ENCODE data around the gene LLGL1. TPM values are rescaled to one million over a fixed set of nuclear protein-coding genes. Genes with fewer than 3 reads are reported as not detected.

LLGL1 gene
- polyA plus RNA-seq, 1 donor from 2014 or later, result 0.40 TPM

GRCh38 chr17:18230288-18231141 lies 5.1 kb downstream of the LLGL1 start:
- H3K36me3 Mint-ChIP-seq, result no peaks in the 10 kb centered on the region
- H3K4me1 Mint-ChIP-seq, result peaks cover 0 to 10% (median 8%) of the 10 kb centered on the region in 3 donors
- peak overlapping the region in 1 of 4 donors; percentile 63 for H3K4me3 Mint-ChIP-seq
- no peak overlapping the region for H3K27ac Mint-ChIP-seq
- H3K27me3 Mint-ChIP-seq, result no peaks in the 10 kb centered on the region
- H3K9me3 Mint-ChIP-seq, result no peaks in the 10 kb centered on the region

- H3K36me3 Mint-ChIP-seq, result no peaks in the 10 kb centered on the region
- no peaks in the 10 kb centered on the region for H3K27me3 Mint-ChIP-seq
- peaks cover 0 to 7% (median 5%) of the 10 kb centered on the region in 3 donors for H3K4me1 Mint-ChIP-seq
- no peaks in the 10 kb centered on the region for H3K9me3 Mint-ChIP-seq
- H3K27ac Mint-ChIP-seq, result no peak overlapping the region
- peak overlapping the region in 1 of 4 donors; percentile 43 for H3K4me3 Mint-ChIP-seq
These were observed 5.7 kb downstream of the LLGL1 start for GRCh38 chr17:18231164-18231563.

- no peaks in the 10 kb centered on the region for H3K4me1 Mint-ChIP-seq
- H3K9me3 Mint-ChIP-seq, result no peaks in the 10 kb centered on the region
- H3K27me3 Mint-ChIP-seq, result no peaks in the 10 kb centered on the region
- peaks cover 4% of the 10 kb centered on the region for H3K36me3 Mint-ChIP-seq
- no peak overlapping the region for H3K4me3 Mint-ChIP-seq
- H3K27ac Mint-ChIP-seq, result no peak overlapping the region
These were observed 8.5 kb downstream of the LLGL1 start for GRCh38 chr17:18233803-18234518.

GRCh38 chr17:18234853-18235380 lies 9.5 kb downstream of the LLGL1 start:
- H3K36me3 Mint-ChIP-seq, result peaks cover 4% of the 10 kb centered on the region
- no peak overlapping the region for H3K4me3 Mint-ChIP-seq
- peak overlapping the region in 1 of 3 donors; percentile 64 for H3K27ac Mint-ChIP-seq
- H3K4me1 Mint-ChIP-seq, result no peaks in the 10 kb centered on the region
- H3K9me3 Mint-ChIP-seq, result no peaks in the 10 kb centered on the region
- H3K27me3 Mint-ChIP-seq, result no peaks in the 10 kb centered on the region

GRCh38 chr17:18235743-18236256 lies 10.4 kb downstream of the LLGL1 start:
- H3K9me3 Mint-ChIP-seq, result no peaks in the 10 kb centered on the region
- H3K4me1 Mint-ChIP-seq, result no peaks in the 10 kb centered on the region
- H3K4me3 Mint-ChIP-seq, result no peak overlapping the region
- no peaks in the 10 kb centered on the region for H3K27me3 Mint-ChIP-seq
- H3K27ac Mint-ChIP-seq, result no peak overlapping the region
- H3K36me3 Mint-ChIP-seq, result peaks cover 6% of the 10 kb centered on the region

- Mint-ChIP-seq H3K9me3 (no peaks in the 10 kb centered on the region), H3K4me3 (no peak overlapping the region), H3K36me3 (peaks cover 6% of the 10 kb centered on the region), H3K4me1 (no peaks in the 10 kb centered on the region), H3K27ac (peak overlapping the region in 1 of 3 donors; percentile 46), H3K27me3 (no peaks in the 10 kb centered on the region)
These were observed 11.1 kb downstream of the LLGL1 start for GRCh38 chr17:18236494-18236893.

GRCh38 chr17:18237461-18237860 lies 12.0 kb downstream of the LLGL1 start:
- Mint-ChIP-seq H3K4me3 (no peak overlapping the region), H3K27me3 (no peaks in the 10 kb centered on the region), H3K27ac (no peak overlapping the region), H3K4me1 (no peaks in the 10 kb centered on the region), H3K36me3 (peaks cover 6% of the 10 kb centered on the region), H3K9me3 (no peaks in the 10 kb centered on the region)

GRCh38 chr17:18238299-18238698 lies 12.9 kb downstream of the LLGL1 start:
- Mint-ChIP-seq H3K27ac (peak overlapping the region in 1 of 3 donors; percentile 57), H3K9me3 (no peaks in the 10 kb centered on the region), H3K4me1 (no peaks in the 10 kb centered on the region), H3K36me3 (peaks cover 6% of the 10 kb centered on the region), H3K4me3 (no peak overlapping the region), H3K27me3 (no peaks in the 10 kb centered on the region)

GRCh38 chr17:18240449-18240848 lies 15.0 kb downstream of the LLGL1 start:
- H3K36me3 Mint-ChIP-seq, result peaks cover 6% of the 10 kb centered on the region
- no peak overlapping the region for H3K27ac Mint-ChIP-seq
- no peaks in the 10 kb centered on the region for H3K27me3 Mint-ChIP-seq
- no peaks in the 10 kb centered on the region for H3K9me3 Mint-ChIP-seq
- H3K4me3 Mint-ChIP-seq, result no peak overlapping the region
- H3K4me1 Mint-ChIP-seq, result no peaks in the 10 kb centered on the region

GRCh38 chr17:18241229-18241871 lies 15.9 kb downstream of the LLGL1 start:
- no peak overlapping the region for H3K4me3 Mint-ChIP-seq
- no peaks in the 10 kb centered on the region for H3K9me3 Mint-ChIP-seq
- no peaks in the 10 kb centered on the region for H3K4me1 Mint-ChIP-seq
- no peaks in the 10 kb centered on the region for H3K27me3 Mint-ChIP-seq
- H3K27ac Mint-ChIP-seq, result no peak overlapping the region
- peaks cover 6% of the 10 kb centered on the region for H3K36me3 Mint-ChIP-seq

- H3K36me3 Mint-ChIP-seq, result peaks cover 5% of the 10 kb centered on the region
- no peaks in the 10 kb centered on the region for H3K9me3 Mint-ChIP-seq
- H3K4me1 Mint-ChIP-seq, result peaks cover 5 to 8% (median 6%) of the 10 kb centered on the region in 3 donors
- no peaks in the 10 kb centered on the region for H3K27me3 Mint-ChIP-seq
- H3K27ac Mint-ChIP-seq, result peak overlapping the region in 1 of 3 donors; percentile 39
- H3K4me3 Mint-ChIP-seq, result no peak overlapping the region
These were observed 19.8 kb downstream of the LLGL1 start for GRCh38 chr17:18245038-18245776.

GRCh38 chr17:18246109-18246725 lies 20.8 kb downstream of the LLGL1 start:
- peaks cover 5% of the 10 kb centered on the region for H3K36me3 Mint-ChIP-seq
- H3K4me1 Mint-ChIP-seq, result peaks cover 5 to 8% (median 6%) of the 10 kb centered on the region in 3 donors
- no peaks in the 10 kb centered on the region for H3K9me3 Mint-ChIP-seq
- H3K27me3 Mint-ChIP-seq, result no peaks in the 10 kb centered on the region
- no peak overlapping the region for H3K27ac Mint-ChIP-seq
- no peak overlapping the region for H3K4me3 Mint-ChIP-seq

GRCh38 chr17:18246880-18247612 lies 21.6 kb downstream of the LLGL1 start:
- H3K36me3 Mint-ChIP-seq, result peaks cover 5% of the 10 kb centered on the region
- peak overlapping the region in 1 of 4 donors; percentile 33 for H3K4me3 Mint-ChIP-seq
- no peaks in the 10 kb centered on the region for H3K27me3 Mint-ChIP-seq
- H3K27ac Mint-ChIP-seq, result peak overlapping the region in 2 of 3 donors; percentile 71 to 74
- H3K9me3 Mint-ChIP-seq, result no peaks in the 10 kb centered on the region
- peaks cover 5 to 8% (median 6%) of the 10 kb centered on the region in 3 donors for H3K4me1 Mint-ChIP-seq
